ENCODE data around the gene ALDH18A1. TPM values are rescaled to one million over a fixed set of nuclear protein-coding genes. Genes with fewer than 3 reads are reported as not detected.

The ALDH18A1 gene
- total RNA-seq, 1 experiment from 2014 or later, result 87.6 TPM

- Histone ChIP-seq H3K79me2 (ENCODE audit: insufficient read depth, low read length) (no peaks in the 10 kb centered on the region), H3K9me3 (ENCODE audit: control insufficient read depth in 1 of 2, insufficient read depth in 1 of 2, low read depth in 1 of 2, low read length in 2 of 2) (no peaks in the 10 kb centered on the region), H3K27ac (ENCODE audit: low read depth, low read length) (no peak overlapping the region), H3K36me3 (ENCODE audit: control insufficient read depth in 1 of 2, insufficient read depth in 2 of 2, low read length in 2 of 2) (peaks cover 17 to 31% of the 10 kb centered on the region in 2 experiments; a peak in 2 of 4 replicates), H3K4me2 (ENCODE audit: low read length) (no peak overlapping the region), H3K9me2 (ENCODE audit: insufficient read depth) (no peaks in the 10 kb centered on the region), H3K4me3 (replicated peaks in 1 of 2; ENCODE audit: low read depth in 1 of 2, low read length in 2 of 2) (no peak overlapping the region), H3K9ac (ENCODE audit: low read length) (no peak overlapping the region), H4K20me1 (ENCODE audit: insufficient read depth) (no peaks in the 10 kb centered on the region), H3K4me1 (ENCODE audit: control insufficient read depth in 1 of 2, insufficient read depth in 2 of 2, low read length in 2 of 2) (no peaks in the 10 kb centered on the region), H3K27me3 (ENCODE audit: insufficient read depth, low read length) (no peaks in the 10 kb centered on the region), H2AFZ (ENCODE audit: low read depth, low read length, poor library complexity, severe bottlenecking) (no peak overlapping the region)
- BruUV-seq (replicated peaks), result no TSS peak
- ChIA-PET CTCF (no interaction called here), POLR2A (no interaction called here), RAD21 (ENCODE audit: low non-redundant PET in 1 of 2, low total read pairs in 2 of 2, uncharacterized antibody in 2 of 2, unreplicated experiment in 2 of 2) (no interaction called here)
- TF ChIP-seq RAD21 (IDR thresholded peaks at IDR 0.05; ENCODE audit: low read depth) (no peak), EGR1 (IDR thresholded peaks at IDR 0.05; ENCODE audit: low read depth) (no peak), TCF7L2 (IDR thresholded peaks at IDR 0.05; ENCODE audit: borderline replicate concordance, extremely low read depth, insufficient read depth, insufficient read length) (no peak), FOSL1 (IDR thresholded peaks at IDR 0.05; ENCODE audit: low read depth) (no peak), MAX (IDR thresholded peaks at IDR 0.05) (no peak), ZNF274 (IDR thresholded peaks at IDR 0.05; ENCODE audit: low read depth, low read length) (no peak), CTCF (IDR thresholded peaks at IDR 0.05 in 2 of 3, conservative IDR thresholded peaks at IDR 0.05 in 1 of 3; ENCODE audit: borderline replicate concordance in 1 of 3, insufficient read depth in 1 of 3, low read depth in 2 of 3, low read length in 2 of 3) (no peak), REST (IDR thresholded peaks at IDR 0.05; ENCODE audit: low read depth) (no peak), EZH2phosphoT487 (IDR thresholded peaks at IDR 0.05; ENCODE audit: borderline replicate concordance) (no peak), SP1 (IDR thresholded peaks at IDR 0.05; ENCODE audit: low read depth) (no peak), POLR2A (IDR thresholded peaks at IDR 0.05; ENCODE audit: borderline replicate concordance, extremely low read depth, insufficient read depth, insufficient read length) (no peak), ELF1 (IDR thresholded peaks at IDR 0.05; ENCODE audit: borderline replicate concordance, low read depth) (no peak)
- DNase-seq (ENCODE audit: low read depth, low spot score) (no peak), ATAC-seq (no peak)
- intact Hi-C loops (cut with micrococcal nuclease), result no loop called here
Observed at GRCh38 chr10:95606922-95607321, 49.6 kb downstream of the ALDH18A1 start.
